NCI-H460 (cell line): ENCODE results near the gene DNMT3L. TPM values are rescaled to one million over a fixed set of nuclear protein-coding genes. Genes with fewer than 3 reads are reported as not detected.
"Not testable (repeated sequence)": the region's sequence is repeated elsewhere in the genome, so short reads cannot be mapped to it uniquely, and the experiment has no call there.

ENCODE experiments used
- DNase-seq: peaks from one replicate; pipeline ENCODE4 v3.0.0-alpha.2; 2016; ENCODE audit warnings: low read depth; ENCODE audit errors: extremely low read depth
- polyA plus RNA-seq: library from polyadenylated mRNA; depleted of rRNA; stranded (reverse); fragments of >200 nt; gene quantifications from 2 replicates; pipeline ENCODE4 v1.2.3, GENCODE V29; 2014; cell fraction: nucleus; rRNA removed
- total RNA-seq: library from RNA; depleted of rRNA; stranded (reverse); fragments of >200 nt; shearing (Covaris generic); gene quantifications from 2 replicates; pipeline ENCODE4 v1.2.3, GENCODE V29; 2014; rRNA removed

The DNMT3L gene
- not detected in 2 replicates for total RNA-seq
- polyA plus RNA-seq: not detected in 2 replicates

DNA sequence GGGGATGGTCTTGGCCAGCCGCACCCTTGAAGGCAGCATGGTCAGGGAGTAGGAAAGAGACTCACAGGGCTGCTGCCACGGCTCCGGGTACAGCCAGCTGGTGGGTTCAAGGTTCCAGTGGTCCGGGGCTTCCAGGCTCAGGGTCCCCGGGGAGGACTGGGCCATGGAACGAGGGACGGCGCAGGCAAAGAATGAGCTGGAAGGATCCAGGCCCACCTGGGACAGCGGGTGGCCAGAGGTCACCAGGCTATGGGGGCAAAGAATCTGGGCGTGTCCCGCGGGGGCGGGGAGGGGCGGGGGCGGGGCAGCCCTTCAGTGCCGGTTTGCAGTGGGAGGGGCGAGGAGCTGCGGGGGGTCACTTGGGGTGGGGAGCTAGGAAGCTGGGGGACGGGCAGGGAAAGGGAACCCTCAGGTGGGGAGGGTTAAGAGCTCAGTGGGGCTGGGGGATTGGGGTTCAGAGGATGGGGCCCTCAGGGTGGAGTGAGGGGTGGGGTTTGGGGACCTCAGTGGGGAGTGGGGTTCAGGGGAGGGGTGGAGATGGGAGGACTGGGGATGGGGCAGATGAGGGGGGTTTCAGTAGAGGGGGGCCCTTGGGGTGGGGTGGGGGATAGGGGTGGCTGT is at the start of gene DNMT3L:
DNMT3L (minus strand) TSS at position 223 of the 621 bp plus-strand sequence. CDS start 638 bp downstream, outside the sequence.
- DNase-seq: no peak

DNA sequence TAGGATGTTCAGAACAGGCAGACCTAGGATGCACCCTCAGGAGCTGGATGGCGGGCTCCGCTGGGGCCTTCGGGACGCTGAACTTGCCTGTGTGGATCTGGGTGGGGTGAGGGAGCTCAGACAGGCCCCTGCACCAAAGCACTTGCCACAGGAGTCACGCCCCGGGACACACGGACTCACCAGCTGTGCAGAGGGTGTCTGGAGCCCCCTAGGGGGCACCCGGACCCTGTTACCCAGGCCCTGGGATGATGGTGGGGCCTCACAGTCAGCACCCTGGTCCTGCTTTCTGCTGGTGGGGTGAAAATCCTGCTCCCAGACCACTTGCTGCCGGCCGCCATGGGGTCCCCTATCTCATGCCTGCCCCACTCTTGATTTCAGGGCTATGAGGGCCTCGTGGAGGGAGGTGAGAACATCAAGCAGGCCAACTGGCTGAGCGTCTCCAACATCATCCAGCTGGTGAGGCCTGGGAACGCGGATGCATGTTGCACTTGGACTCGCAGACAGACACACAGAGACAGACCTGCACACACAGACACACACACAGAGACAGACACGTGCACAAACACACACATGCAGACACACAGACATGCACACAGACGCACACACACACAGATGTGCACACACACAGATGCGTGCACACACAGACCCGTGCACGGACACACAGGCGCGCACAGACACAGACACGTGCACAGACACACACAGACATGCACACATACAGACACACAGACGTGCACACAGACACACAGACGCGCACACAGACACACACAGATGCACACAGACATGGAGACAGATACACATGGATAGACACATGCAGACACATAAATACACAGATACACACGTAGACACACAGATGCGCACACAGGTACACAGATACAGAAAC is 49.2 kb upstream of the DNMT3L start:
- DNase-seq: no peak

DNA sequence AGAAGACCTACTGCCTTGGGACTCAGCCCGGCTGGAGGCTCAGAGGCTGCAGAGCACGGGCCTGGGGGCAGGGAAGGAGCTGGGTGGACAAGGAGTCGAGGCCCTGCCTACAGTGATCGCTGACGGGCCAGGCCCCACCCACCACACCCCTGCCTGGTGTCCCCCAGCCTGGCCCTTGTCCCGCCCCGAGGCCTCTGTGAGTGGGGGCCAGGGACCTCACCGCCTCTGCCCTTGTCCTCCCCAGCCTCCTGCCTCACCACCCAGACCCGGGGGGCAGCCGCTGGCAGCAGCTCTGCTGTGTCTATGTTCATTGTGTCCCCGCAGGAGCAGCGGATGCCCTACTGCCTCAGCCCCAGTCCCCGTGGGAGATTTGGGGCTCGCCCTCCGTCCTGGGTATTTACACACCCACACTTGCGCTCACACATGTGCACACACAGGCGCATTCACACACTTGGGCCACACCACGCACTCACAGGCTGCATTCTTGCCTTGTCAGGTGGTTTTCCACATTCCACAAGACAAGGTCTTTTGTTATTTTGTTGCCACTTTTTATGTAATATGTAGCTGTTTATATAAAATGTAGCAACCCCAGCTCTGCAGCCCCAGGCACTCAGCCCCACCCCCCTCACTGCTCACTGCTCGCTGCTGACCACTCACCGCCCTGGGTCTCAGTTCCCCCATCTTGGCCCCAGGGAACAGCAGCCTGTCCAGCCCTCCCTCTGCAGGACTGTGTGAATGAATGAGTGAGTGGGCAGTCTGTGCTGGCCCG is 45.4 kb upstream of the DNMT3L start:
- DNase-seq: no peak

DNA sequence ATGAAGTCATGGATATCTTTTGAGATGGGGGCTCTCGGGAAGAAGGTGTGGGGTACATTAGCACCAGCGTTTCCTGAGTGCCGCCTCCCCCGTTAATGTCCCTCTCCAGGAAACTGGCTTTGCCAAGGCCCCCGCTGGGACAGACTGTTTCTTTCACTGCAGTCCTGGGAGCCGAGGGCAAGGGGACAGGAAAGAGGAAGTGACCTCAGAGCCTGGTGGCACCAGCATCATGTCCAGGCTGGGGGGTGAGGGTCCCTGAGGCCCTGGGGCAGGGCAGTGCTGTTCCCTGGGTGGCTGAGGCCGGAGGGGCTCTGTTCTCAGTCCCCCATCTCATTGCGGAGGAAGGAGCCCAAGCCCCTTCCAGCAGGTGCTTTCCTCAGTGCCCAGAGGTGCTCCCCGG is 44.0 kb upstream of the DNMT3L start:
- DNase-seq: no peak

DNA sequence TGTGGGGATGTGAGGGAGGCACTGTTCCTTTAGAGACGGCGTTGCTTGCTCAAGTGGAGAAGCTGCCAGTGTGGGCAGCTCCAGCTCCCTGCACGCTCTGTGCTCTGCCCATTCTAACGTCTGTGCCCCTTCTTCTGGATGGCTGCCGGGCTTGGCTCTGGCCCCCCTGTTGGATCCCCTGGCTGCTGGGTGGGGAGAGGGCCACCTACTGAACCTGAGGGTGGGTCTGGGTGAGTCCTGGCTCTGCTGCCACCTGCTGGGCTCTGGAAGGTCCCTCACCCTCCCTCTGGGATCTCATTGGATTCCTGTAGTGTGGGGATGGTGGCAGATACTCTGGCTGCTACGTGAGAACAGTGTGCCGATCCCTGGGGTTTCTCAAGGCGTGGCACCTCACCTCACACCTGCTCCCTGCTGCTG is 43.2 kb upstream of the DNMT3L start:
- no peak for DNase-seq

DNA sequence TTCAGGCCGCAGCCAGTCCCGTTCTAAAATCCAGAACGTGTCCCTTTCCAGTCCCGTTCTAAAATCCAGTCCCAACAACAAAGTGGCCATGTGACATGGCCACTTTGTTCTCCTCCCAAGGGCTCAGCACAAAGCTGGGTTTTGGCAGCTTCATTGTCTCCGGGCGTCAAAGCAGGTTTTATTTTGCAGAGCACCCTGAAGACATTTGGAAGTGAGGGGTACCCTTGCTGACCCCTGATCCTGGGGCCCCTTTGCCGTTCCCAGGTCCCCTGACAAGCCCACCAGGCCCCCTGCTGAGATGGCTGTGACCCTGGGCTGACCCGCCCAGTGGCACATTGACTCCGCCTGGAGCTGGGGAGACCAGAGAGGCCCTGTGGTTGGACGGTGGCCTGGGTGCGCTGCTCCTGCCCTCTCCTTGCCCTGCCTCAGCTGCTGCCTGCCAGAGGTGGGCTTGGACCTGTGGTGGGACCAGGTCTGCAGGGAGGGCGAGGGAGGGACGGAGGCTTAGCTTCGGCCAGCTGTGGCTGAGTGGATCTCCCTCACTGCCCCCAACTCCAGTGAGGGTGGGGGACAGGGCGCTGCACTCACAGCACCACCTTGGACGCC is 42.4 kb upstream of the DNMT3L start:
- DNase-seq: no peak

DNA sequence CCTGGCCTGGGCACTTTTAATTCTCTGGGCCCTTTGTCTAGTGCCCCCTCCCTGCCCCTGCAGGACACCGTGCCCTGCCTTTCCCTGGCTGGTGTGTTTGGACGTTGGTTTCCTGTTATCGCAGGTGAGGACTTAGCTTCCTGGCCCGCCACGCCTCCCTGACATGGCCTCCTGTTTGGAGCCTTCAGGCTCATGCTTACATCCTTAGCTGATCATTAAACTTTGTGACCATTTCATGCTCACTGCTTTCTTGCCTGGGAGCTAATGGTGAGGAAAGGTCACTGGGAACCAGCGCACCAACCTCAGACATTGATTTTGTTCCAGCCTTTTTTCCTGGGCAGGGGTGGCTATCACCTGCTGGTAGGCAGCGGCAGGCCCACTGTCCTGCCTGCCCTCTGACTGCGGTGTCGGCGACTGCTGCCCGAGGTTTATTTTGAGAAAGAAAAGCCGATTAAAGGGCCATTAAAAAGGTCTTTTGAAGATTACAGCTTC is 41.8 kb upstream of the DNMT3L start:
- no peak for DNase-seq

DNA sequence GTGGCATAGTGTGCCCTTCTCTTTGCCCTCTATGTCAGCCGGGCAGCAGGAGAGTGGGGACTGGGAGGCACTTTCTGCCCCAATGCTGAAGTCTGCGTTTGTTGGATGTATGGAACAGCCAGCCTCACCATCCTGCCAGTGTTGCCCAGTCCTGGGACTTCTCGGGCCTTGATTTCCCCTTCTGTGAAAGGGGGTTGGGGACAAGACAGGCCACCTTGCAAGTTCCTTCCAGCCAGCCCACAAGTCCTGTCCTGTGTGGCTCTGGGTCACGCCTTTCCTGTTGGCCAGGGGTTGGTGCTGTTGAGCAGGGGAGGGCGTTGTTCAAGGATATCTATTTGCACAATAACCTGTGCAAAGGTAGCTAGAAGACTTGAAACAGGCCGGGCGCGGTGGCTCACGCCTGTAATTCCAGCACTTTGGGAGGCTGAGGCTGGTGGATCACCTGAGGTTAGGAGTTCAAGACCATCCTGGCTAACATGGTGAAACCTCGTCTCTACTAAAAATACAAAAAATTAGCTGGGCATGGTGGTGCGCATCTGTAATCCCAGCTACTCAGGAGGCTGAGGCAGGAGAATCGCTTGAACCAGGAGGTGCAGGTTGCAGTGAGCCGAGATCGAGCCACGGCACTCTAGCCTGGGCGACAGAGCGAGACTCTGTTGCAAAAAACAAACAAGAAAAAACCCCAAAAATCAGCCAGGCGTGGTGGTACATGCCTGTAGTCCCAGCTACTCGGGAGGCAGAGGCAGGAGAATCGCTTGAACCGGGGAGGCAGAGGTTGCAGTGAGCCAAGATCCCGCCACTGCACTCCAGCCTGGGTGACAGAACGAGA is 41.1 kb upstream of the DNMT3L start:
- not testable (repeated sequence) for DNase-seq

DNA sequence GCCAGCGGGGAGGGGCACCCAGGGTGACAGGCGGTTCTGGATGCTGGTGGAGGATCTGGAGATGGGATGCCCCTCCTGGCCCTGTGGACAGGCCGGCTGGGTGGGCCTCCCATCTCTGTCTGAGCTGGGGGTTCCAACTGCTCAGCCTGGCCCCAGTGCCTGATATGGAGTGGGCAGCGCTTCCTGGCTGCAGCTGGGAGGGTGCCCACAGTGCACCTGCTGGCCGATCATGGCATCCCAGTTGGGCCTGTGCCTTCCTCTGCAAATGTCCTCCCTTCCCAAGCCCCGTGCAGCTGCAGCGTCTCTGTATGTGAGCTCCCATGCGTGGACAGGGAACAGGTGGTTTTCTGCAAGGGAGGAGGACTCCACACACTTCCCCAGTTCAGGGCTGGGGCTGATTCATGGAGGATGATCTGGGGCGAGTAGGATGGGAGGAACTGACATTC is 40.3 kb upstream of the DNMT3L start:
- DNase-seq: no peak

DNA sequence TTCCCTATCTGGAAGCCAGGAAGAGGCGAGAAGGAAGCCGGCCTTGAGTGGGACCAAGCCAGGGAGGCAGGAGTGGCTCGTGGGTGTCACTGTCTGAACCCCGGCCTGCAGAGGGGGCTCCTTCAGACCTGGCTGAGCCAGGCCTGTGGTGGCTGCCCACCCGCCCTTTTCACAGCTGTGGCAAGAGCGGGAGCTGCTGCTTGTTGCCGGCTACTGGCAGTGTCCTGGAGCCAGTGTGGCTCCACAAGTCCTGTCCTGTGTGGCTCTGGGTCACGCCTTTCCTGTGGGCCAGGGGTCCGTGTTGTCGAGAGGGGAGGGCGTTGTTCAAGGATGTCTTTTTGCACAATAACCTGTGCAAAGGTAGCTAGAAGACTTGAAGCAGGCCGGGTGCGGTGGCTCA is 39.4 kb upstream of the DNMT3L start:
- no peak for DNase-seq

DNA sequence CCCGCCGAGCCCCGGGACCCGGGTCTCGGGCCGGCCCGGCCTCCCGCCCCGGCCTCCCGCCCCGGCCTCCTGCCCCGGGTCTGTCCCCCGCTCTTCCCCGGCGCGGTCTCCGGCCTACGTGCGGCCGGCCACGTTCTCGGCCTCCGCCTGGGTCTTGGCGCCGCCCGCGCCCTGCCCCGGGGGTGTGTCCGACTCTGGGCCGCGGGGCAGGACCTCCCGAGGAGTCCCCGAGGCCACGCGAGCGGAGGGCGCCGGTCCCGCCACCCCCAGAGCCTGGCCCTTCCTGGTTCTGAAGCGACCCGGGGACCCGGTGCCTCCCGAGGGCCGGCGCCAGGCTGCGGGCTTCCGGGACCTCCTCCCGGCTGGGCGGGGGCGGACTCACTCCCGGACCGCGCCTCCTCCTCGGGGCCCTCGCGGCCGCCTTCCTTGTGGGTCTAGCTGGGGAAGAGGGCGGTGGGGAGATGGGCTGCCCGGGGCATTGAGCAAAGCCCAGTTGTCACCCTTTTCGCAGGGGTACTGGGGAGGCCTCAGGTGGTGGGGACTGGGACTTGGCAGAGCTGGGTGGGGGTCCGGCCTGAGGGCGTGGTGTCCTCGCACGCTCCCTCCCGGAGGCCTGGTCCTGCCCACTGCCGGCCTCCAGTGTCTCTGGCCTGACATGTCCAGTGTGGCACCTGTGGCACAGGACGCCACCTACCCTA is 38.7 kb upstream of the DNMT3L start:
- DNase-seq: no peak

DNA sequence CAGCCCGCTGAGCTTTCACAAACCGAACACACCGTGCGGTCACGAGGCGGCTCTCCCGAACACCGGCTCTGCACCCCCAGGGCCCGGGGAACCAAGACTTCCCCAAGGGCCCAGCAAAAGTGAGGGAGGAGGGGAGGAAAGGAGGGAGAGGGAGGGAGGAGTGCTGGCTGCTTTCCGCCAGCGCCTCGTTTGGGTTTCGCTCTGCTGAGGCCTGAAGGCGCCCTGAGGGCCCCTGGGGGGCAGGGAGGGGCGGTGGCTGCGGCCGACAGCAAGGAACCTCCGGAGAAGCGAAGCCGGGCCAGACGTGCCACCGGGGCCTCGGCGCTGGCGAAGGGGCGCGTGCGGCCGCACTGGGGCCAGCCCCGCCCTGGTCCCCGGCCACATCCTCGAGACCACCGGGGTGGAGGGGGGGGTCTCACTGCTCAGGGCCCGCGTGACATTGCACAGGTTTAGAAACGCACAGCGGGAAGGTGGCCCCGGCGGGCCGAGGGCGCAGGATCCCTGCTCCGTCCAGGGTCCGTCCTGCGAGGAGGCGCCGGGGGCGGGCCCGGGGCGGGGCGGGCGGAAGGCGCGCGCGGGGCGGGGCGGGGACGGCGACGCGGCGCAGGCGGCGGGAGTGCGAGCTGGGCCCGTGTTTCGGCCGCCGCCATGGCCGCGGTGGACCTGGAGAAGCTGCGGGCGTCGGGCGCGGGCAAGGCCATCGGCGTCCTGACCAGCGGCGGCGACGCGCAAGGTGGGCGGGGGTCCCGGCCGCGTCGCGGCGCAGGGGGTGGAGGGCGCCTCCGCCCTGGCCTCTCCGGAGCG is 38.0 kb upstream of the DNMT3L start, which contains the start of gene PFKL:
PFKL (plus strand) TSS at position 596 of the 804 bp plus-strand sequence; CDS start at position 649, 53 bp downstream.
- DNase-seq: peak; percentile 27

DNA sequence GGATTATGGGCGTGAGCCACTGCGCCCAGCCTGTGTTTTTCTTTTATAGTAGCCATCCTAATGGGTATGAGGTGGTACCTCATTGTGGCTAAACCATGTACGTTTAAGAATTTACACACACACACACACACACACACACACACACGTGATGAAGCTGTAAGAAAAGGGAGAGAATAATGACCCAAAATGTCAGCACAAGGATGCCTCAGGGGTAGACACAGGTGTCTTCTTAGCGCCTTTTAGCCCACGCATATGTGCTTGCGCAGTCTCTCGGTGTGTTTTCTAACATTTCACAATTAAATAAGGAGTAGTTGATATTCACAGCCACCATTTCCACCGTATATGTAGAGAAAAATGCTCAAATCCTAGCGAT is 37.4 kb upstream of the DNMT3L start:
- DNase-seq: no peak

DNA sequence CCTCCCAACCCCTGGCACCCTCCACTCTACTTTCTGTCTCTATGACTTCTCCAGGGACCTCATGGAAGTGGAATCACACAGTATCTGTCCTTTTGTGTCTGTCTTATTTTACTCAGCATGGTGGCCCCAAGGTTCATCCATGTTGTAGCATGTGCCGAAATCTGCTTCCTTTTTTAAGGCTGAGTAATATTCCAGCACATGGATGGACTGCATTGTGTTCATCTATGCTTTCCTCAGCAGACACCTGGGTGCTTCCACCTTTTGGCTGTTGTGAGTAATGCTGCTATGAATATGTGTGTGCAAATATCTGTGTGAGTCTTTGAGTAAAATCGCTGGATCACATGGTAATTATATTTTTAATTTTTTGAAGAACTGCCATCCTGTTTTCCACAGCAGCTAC is 36.6 kb upstream of the DNMT3L start:
- DNase-seq: no peak

DNA sequence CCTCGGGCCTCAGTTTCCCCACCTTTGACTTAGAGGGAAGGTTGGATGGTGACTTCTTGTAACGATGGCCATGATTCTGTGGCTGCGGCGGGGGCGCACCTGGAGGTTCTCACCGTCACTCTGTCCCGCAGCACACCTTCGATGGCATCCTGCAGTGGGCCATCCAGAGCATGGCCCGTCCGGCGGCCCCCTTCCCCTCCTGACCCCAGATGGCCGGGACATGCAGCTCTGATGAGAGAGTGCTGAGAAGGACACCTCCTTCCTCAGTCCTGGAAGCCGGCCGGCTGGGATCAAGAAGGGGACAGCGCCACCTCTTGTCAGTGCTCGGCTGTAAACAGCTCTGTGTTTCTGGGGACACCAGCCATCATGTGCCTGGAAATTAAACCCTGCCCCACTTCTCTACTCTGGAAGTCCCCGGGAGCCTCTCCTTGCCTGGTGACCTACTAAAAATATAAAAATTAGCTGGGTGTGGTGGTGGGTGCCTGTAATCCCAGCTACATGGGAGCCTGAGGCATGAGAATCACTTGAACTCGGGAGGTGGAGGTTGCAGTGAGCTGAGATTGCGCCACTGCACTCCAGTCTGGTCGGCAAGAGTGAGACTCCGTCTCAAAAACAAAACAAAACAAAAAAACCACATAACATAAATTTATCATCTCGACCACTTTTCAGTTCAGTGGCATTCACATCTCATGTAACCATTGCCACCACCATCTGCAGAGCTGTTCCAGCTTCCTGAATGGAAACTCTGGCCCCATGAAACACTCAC is 36.0 kb upstream of the DNMT3L start:
- DNase-seq: peak; percentile 75

DNA sequence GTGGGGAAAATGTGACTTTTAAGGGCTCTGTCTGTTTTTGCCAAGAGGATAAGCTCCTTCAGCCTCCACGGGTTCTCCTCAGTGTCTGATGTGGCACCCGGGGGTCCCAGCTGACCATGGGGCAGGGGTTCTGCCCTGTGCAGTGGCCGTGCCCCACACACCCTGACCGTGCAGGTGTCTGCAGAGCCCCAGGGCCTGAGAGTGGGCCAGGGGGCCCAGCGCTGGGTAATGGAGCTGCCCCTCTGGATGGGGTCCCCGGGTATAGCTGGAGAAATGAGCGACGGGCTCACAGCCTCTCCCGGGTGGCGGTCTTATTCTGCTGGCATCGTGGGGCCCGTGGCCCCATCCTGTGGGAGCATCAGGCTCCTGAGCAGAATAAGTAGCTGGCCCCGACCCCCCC is 35.2 kb upstream of the DNMT3L start:
- no peak for DNase-seq

DNA sequence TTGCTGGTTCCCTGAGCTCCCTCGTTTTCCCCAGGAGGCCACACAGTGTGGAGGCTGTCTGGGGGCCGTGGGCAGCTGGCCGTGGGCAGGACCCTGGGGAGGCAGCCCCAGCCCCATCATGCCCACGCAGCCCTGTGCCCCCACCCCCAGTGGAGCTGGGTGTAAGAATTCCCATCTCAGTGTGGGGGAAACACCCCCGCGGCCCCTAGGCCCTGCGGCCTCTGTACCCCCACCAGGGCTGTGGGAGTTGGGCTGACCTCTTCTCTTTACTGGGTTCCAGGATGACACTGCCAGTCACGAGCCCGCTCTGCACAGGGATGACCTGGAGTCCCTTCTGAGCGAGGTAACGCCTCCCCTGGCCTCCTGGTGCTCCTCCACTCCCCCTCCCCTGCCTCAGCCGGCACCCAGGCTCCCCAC is 34.4 kb upstream of the DNMT3L start:
- no peak for DNase-seq
